Tibial nerve (tissue), 4 donors: ENCODE measurements around the gene INPP5A. TPM values are rescaled to one million over a fixed set of nuclear protein-coding genes. Genes with fewer than 3 reads are reported as not detected.

ENCODE experiments used
- DNase-seq, 2 donors: peaks; one replicate each; pipeline ENCODE4 v3.0.0-alpha.2; 2019; ENCODE audit warnings: low spot score in 2 of 2
- H3K27ac ChIP-seq, 4 donors: fragments of 200-600 bp; sonication (generic) in 3 of 4; one replicate each; pipeline ENCODE4 v1.5.1; 2017 to 2019; ENCODE audit warnings: mild to moderate bottlenecking in 1 of 4
- H3K27me3 ChIP-seq, 2 donors: fragments of 200-600 bp; sonication (generic) in 1 of 2; one replicate each; pipeline versions ENCODE4 v1.5.1 to v1.6.0; 2017 to 2019
- H3K36me3 ChIP-seq, 3 donors: fragments of 200-600 bp; sonication (generic); one replicate each; pipeline ENCODE4 v1.5.1; 2018 to 2019
- H3K4me1 ChIP-seq, 4 donors: fragments of 200-600 bp; sonication (generic) in 3 of 4; one replicate each; pipeline ENCODE4 v1.5.1; 2017 to 2019
- H3K4me3 ChIP-seq, 4 donors: fragments of 200-600 bp; sonication (generic) in 3 of 4; one replicate each; pipeline ENCODE4 v1.5.1; 2017 to 2019; ENCODE audit warnings: mild to moderate bottlenecking in 1 of 4, moderate library complexity in 1 of 4
- H3K9me3 ChIP-seq, 4 donors: fragments of 200-600 bp; sonication (generic) in 3 of 4; one replicate each; pipeline ENCODE4 v1.5.1; 2017 to 2019
- CTCF ChIP-seq, 5 experiments: fragments of 200-600 bp in 3 of 5; fragments of 450-650 bp in 2 of 5; sonication (generic) in 3 of 5; IDR thresholded peaks; one replicate each; pipeline ENCODE4 v1.5.1; 2016 to 2019; ENCODE audit warnings: antibody characterized with exemption in 5 of 5, mild to moderate bottlenecking in 3 of 5, moderate library complexity in 2 of 5
- EP300 ChIP-seq, 2 donors: sonication (generic); formaldehyde crosslinking; IDR thresholded peaks; one replicate each; pipeline ENCODE4 v1.6.1; 2017; ENCODE audit warnings: antibody characterized with exemption in 2 of 2, mild to moderate bottlenecking in 1 of 2
- POLR2A ChIP-seq, 2 donors: fragments of 450-650 bp; IDR thresholded peaks; one replicate each; pipeline ENCODE4 v1.6.1; 2017; ENCODE audit warnings: antibody characterized with exemption in 2 of 2, mild to moderate bottlenecking in 2 of 2, moderate library complexity in 2 of 2
- WGBS, 2 donors: methylation state at CpG; one replicate each; pipeline ENCODE4 v1.1.5; 2018; 5-methylcytosine and 5-hydroxymethylcytosine counted together
- total RNA-seq, 4 donors: library from RNA; depleted of rRNA; stranded (reverse); fragments of >200 nt; gene quantifications; one replicate each; pipeline ENCODE4 v1.1.0, GENCODE V29; 2016

The INPP5A gene
- total RNA-seq, 4 donors from 2014 or later: 73.8 to 101 (median 86.2) TPM

DNA sequence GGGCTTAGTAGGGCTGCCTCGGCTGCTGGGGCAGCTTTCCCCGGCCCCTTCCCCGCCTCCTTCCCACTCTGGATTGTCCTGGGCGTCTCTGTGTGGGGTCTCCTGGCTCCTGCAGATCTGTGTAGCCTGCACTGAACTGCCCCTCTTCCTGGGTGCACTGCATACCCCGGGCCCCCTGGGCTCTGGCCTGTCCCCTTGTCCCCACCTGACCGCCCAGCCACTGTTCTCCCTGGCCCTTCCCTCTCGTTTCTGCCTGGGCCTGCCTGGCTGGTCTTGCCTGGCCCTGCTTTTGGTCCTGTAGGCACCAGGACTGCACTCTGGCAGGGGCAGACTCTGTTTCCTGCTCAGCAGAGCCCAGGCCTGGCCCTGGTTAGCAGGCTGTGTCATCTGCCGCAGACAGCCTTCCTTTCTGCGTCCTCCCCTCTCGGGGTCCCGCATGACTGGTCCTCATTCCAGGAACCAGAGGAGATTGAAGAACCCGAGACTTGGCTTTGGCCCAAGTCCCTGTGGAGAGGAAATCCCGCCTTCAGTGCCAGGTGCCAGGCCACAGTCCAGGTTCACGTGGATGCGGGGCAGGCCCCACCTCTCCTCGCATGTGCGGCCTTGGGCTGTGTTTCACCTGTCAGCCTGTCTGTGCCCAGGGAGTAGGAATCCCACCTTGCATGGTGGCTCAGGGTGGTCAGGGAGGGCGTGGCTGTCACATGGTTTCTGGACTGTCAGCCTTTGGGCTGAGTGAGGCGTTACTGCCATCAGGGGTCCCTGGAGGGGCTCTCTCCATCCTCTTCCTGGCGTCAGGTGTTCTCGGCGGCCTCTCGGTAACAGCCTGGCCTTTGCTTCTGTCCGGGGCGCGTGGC is 9.2 kb downstream of the INPP5A start:
- H3K9me3 ChIP-seq: no peaks in the 10 kb centered on the region
- no peaks in the 10 kb centered on the region for H3K36me3 ChIP-seq
- H3K4me3 ChIP-seq: no peak overlapping the region
- peaks cover 0 to 65% (median 30%) of the 10 kb centered on the region in 4 donors for H3K4me1 ChIP-seq
- peak overlapping the region in 1 of 4 donors; percentile 42 for H3K27ac ChIP-seq
- TF ChIP-seq CTCF (IDR thresholded peaks at IDR 0.05) (no peak), POLR2A (IDR thresholded peaks at IDR 0.05) (no peak), EP300 (IDR thresholded peaks at IDR 0.05) (no peak)
- WGBS, 2 donors: 83 to 89% methylated on average over 16 to 22 of the region's 26 CpGs
- DNase-seq: no peak
- no peaks in the 10 kb centered on the region for H3K27me3 ChIP-seq

- no peak overlapping the region for H3K4me3 ChIP-seq
- no peak for DNase-seq
- 91 to 92% methylated on average over 21 to 22 of the region's 22 CpGs for WGBS, 2 donors
- H3K27ac ChIP-seq: peak overlapping the region in 1 of 4 donors; percentile 42
- H3K27me3 ChIP-seq: no peaks in the 10 kb centered on the region
- H3K9me3 ChIP-seq: no peaks in the 10 kb centered on the region
- peaks cover 0 to 60% (median 29%) of the 10 kb centered on the region in 4 donors for H3K4me1 ChIP-seq
- H3K36me3 ChIP-seq: no peaks in the 10 kb centered on the region
- no peak for TF ChIP-seq EP300 (IDR thresholded peaks at IDR 0.05)
- no peak for TF ChIP-seq CTCF (IDR thresholded peaks at IDR 0.05)
- no peak for TF ChIP-seq POLR2A (IDR thresholded peaks at IDR 0.05)
These were observed 9.9 kb downstream of the INPP5A start for GRCh38 chr10:132547421-132547861.

DNA sequence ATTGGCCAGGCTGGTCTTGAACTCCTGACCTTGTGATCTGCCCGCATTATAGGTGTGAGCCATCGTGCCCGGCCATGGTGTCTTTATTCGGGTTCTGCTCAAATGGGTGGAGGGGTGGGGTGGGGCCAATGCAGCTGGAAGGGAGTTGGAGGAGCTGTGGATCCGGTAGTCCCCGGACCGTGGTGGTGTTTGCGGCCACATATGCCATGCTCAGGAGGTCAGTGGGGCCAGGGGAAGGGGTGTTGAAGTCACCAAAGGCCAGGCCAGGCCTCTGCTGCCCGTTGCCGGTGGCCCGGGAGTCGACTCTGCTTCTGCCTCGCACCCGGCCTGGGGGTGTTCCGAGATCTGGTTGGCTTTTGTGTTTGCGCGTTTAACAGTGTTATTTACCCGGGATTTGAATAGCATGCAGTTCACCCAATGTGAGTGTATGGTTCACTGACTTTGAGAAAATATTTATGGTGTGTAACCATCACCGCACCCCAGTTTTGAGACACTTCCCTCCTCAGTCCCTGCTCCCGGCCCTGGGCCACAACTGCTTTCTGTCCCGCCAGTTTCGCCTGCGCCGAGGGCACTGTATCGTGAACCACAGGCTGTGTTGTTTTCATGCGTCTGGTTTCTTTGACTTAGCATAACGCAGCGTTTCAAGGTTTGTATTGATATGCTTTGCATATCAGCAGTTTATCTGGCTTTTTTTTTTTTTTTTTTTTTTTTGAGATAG is 10.7 kb downstream of the INPP5A start:
- H3K27ac ChIP-seq: no peak overlapping the region
- no peak overlapping the region for H3K4me3 ChIP-seq
- H3K4me1 ChIP-seq: peaks cover 0 to 56% (median 29%) of the 10 kb centered on the region in 4 donors
- 89 to 94% methylated on average over 28 of the region's 28 CpGs for WGBS, 2 donors
- TF ChIP-seq CTCF (IDR thresholded peaks at IDR 0.05) (no peak), POLR2A (IDR thresholded peaks at IDR 0.05) (no peak), EP300 (IDR thresholded peaks at IDR 0.05) (no peak)
- no peak for DNase-seq
- no peaks in the 10 kb centered on the region for H3K36me3 ChIP-seq
- H3K9me3 ChIP-seq: no peaks in the 10 kb centered on the region
- no peaks in the 10 kb centered on the region for H3K27me3 ChIP-seq

GRCh38 chr10:132548869-132549268 is 11.3 kb downstream of the INPP5A start:
- Histone ChIP-seq H3K27me3 (no peaks in the 10 kb centered on the region), H3K36me3 (no peaks in the 10 kb centered on the region), H3K27ac (no peak overlapping the region), H3K4me3 (no peak overlapping the region), H3K9me3 (no peaks in the 10 kb centered on the region), H3K4me1 (peaks cover 0 to 55% (median 28%) of the 10 kb centered on the region in 4 donors)
- WGBS, 2 donors: 90 to 93% methylated on average over 14 of the region's 14 CpGs
- DNase-seq: no peak
- TF ChIP-seq CTCF (IDR thresholded peaks at IDR 0.05): no peak
- TF ChIP-seq EP300 (IDR thresholded peaks at IDR 0.05): no peak
- no peak for TF ChIP-seq POLR2A (IDR thresholded peaks at IDR 0.05)

DNA sequence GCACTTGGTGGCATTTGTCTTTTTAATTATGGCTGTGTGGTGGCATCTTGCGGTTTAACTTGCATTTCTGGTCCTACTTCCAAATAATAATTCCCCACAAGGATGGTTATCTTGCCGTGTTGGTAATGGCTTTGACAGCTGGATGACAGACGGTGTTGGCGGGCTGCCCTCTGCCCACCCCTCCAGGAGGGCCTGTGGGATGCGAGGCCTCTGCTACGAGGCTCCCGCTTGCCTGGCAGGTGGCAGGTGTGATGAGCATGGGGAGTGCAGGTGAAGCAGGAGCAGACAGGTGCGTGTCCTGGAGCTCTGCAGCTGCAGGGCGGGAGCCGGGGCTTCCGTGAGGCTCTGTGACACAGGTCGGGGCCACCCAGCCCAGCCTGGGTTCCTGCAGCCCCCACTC is 11.8 kb downstream of the INPP5A start:
- TF ChIP-seq EP300 (IDR thresholded peaks at IDR 0.05): no peak
- TF ChIP-seq CTCF (IDR thresholded peaks at IDR 0.05): no peak
- no peak for TF ChIP-seq POLR2A (IDR thresholded peaks at IDR 0.05)
- Histone ChIP-seq H3K36me3 (no peaks in the 10 kb centered on the region), H3K4me3 (no peak overlapping the region), H3K9me3 (no peaks in the 10 kb centered on the region), H3K4me1 (peaks cover 0 to 55% (median 25%) of the 10 kb centered on the region in 4 donors), H3K27ac (no peak overlapping the region), H3K27me3 (no peaks in the 10 kb centered on the region)
- 64 to 100% methylated on average over 1 to 10 of the region's 12 CpGs for WGBS, 2 donors
- no peak for DNase-seq
